Natural killer cell treated with Interleukin-12 subunit alpha and Interleukin-12 subunit beta and Interleukin-15 and Interleukin-18, amount 100 ng/mL, for 72 hours (primary cell): Measurements from ENCODE around the gene FBXL17. TPM values are rescaled to one million over a fixed set of nuclear protein-coding genes. Genes with fewer than 3 reads are reported as not detected.

ENCODE experiments used
- ATAC-seq, 2 donors: fragments of 150-1000 bp; cut with Tn5 transposase in 1 of 2; sonication (Bioruptor Pico), chemical (Tn5 transposase) in 1 of 2; 2 replicates each; pipeline ENCODE4 v1.10.0; 2021
- DNase-seq: peaks from one replicate; pipeline ENCODE4 v3.0.0; 2022; ENCODE audit warnings: low spot score
- H3K27ac Mint-ChIP-seq, 2 donors: 1 replicate in 1 of 2; 2 replicates in 1 of 2; pipeline ENCODE4 v1.8.0; 2022; ENCODE audit warnings: mixed read lengths in 2 of 2, mild to moderate bottlenecking in 1 of 2, moderate library complexity in 1 of 2
- H3K27me3 Mint-ChIP-seq, 2 donors: 1 replicate in 1 of 2; 2 replicates in 1 of 2; pipeline ENCODE4 v1.8.0; 2022; ENCODE audit warnings: mixed read lengths in 2 of 2
- H3K36me3 Mint-ChIP-seq: one replicate; pipeline ENCODE4 v1.8.0; 2022; ENCODE audit warnings: mixed read lengths
- H3K4me1 Mint-ChIP-seq, 2 donors: 1 replicate in 1 of 2; 2 replicates in 1 of 2; pipeline ENCODE4 v1.8.0; 2022; ENCODE audit warnings: low read depth in 2 of 2, mixed read lengths in 2 of 2, mild to moderate bottlenecking in 1 of 2
- H3K4me3 Mint-ChIP-seq: one replicate; pipeline ENCODE4 v1.8.0; 2022; ENCODE audit warnings: mixed read lengths
- H3K9me3 Mint-ChIP-seq: 2 replicates; pipeline ENCODE4 v1.8.0; 2022; ENCODE audit warnings: mixed read lengths
- total RNA-seq, 2 donors: library from RNA; stranded (reverse); gene quantifications; one replicate each; pipeline ENCODE4 v1.2.3, GENCODE V29; 2022

Gene FBXL17
- total RNA-seq, 2 donors from 2014 or later, result 11.5 to 14.1 TPM

GRCh38 chr5:108124596-108124995, 257.3 kb downstream of the FBXL17 start:
- H3K4me3 Mint-ChIP-seq, result no peak overlapping the region
- no peaks in the 10 kb centered on the region for H3K9me3 Mint-ChIP-seq
- no peak for DNase-seq
- no peaks in the 10 kb centered on the region for H3K36me3 Mint-ChIP-seq
- H3K4me1 Mint-ChIP-seq, result peaks cover 0 to 5% of the 10 kb centered on the region in 2 donors
- H3K27me3 Mint-ChIP-seq, result no peaks in the 10 kb centered on the region
- no peak for ATAC-seq
- no peak overlapping the region for H3K27ac Mint-ChIP-seq

- Mint-ChIP-seq H3K4me3 (no peak overlapping the region), H3K27me3 (no peaks in the 10 kb centered on the region), H3K27ac (no peak overlapping the region), H3K9me3 (no peaks in the 10 kb centered on the region), H3K36me3 (no peaks in the 10 kb centered on the region), H3K4me1 (peaks cover 0 to 5% of the 10 kb centered on the region in 2 donors)
- no peak for ATAC-seq
- DNase-seq, result no peak
Measured at GRCh38 chr5:108122702-108123101, 259.2 kb downstream of the FBXL17 start.

- no peak for DNase-seq
- H3K4me3 Mint-ChIP-seq, result no peak overlapping the region
- ATAC-seq, result no peak
- no peaks in the 10 kb centered on the region for H3K36me3 Mint-ChIP-seq
- no peaks in the 10 kb centered on the region for H3K27me3 Mint-ChIP-seq
- no peaks in the 10 kb centered on the region for H3K4me1 Mint-ChIP-seq
- H3K9me3 Mint-ChIP-seq, result no peaks in the 10 kb centered on the region
- no peak overlapping the region for H3K27ac Mint-ChIP-seq
Measured at GRCh38 chr5:108118813-108119514, 262.9 kb downstream of the FBXL17 start.

- Mint-ChIP-seq H3K27me3 (no peaks in the 10 kb centered on the region), H3K4me3 (no peak overlapping the region), H3K36me3 (peaks cover 4% of the 10 kb centered on the region), H3K27ac (no peak overlapping the region), H3K4me1 (no peaks in the 10 kb centered on the region), H3K9me3 (no peaks in the 10 kb centered on the region)
- DNase-seq, result no peak
- ATAC-seq, result no peak
Measured at GRCh38 chr5:108115673-108116072, 266.2 kb downstream of the FBXL17 start.

GRCh38 chr5:108113950-108114349, 267.9 kb downstream of the FBXL17 start:
- ATAC-seq (no peak), DNase-seq (no peak)
- H3K4me1 Mint-ChIP-seq, result peaks cover 0 to 2% of the 10 kb centered on the region in 2 donors
- no peaks in the 10 kb centered on the region for H3K27me3 Mint-ChIP-seq
- H3K4me3 Mint-ChIP-seq, result no peak overlapping the region
- no peaks in the 10 kb centered on the region for H3K9me3 Mint-ChIP-seq
- no peak overlapping the region for H3K27ac Mint-ChIP-seq
- H3K36me3 Mint-ChIP-seq, result peaks cover 4% of the 10 kb centered on the region

GRCh38 chr5:108111736-108112135, 270.2 kb downstream of the FBXL17 start:
- H3K27ac Mint-ChIP-seq, result no peak overlapping the region
- no peaks in the 10 kb centered on the region for H3K9me3 Mint-ChIP-seq
- no peaks in the 10 kb centered on the region for H3K27me3 Mint-ChIP-seq
- DNase-seq (no peak), ATAC-seq (no peak)
- peaks cover 0 to 6% of the 10 kb centered on the region in 2 donors for H3K4me1 Mint-ChIP-seq
- no peak overlapping the region for H3K4me3 Mint-ChIP-seq
- peaks cover 4% of the 10 kb centered on the region for H3K36me3 Mint-ChIP-seq

- DNase-seq, result no peak
- Mint-ChIP-seq H3K27ac (no peak overlapping the region), H3K4me3 (no peak overlapping the region), H3K9me3 (no peaks in the 10 kb centered on the region), H3K4me1 (peaks cover 0 to 6% of the 10 kb centered on the region in 2 donors), H3K36me3 (peaks cover 4% of the 10 kb centered on the region), H3K27me3 (no peaks in the 10 kb centered on the region)
- no peak for ATAC-seq
Measured at GRCh38 chr5:108109059-108109458, 272.8 kb downstream of the FBXL17 start.

GRCh38 chr5:108104448-108104847, 277.4 kb downstream of the FBXL17 start:
- Mint-ChIP-seq H3K36me3 (no peaks in the 10 kb centered on the region), H3K4me1 (peaks cover 0 to 6% of the 10 kb centered on the region in 2 donors), H3K27ac (no peak overlapping the region), H3K4me3 (no peak overlapping the region), H3K27me3 (no peaks in the 10 kb centered on the region), H3K9me3 (no peaks in the 10 kb centered on the region)
- no peak for DNase-seq
- no peak for ATAC-seq

GRCh38 chr5:108102463-108102862, 279.4 kb downstream of the FBXL17 start:
- no peaks in the 10 kb centered on the region for H3K9me3 Mint-ChIP-seq
- H3K4me3 Mint-ChIP-seq, result no peak overlapping the region
- ATAC-seq (no peak), DNase-seq (no peak)
- no peak overlapping the region for H3K27ac Mint-ChIP-seq
- H3K36me3 Mint-ChIP-seq, result no peaks in the 10 kb centered on the region
- H3K27me3 Mint-ChIP-seq, result no peaks in the 10 kb centered on the region
- no peaks in the 10 kb centered on the region for H3K4me1 Mint-ChIP-seq

GRCh38 chr5:108101821-108102220, 280.1 kb downstream of the FBXL17 start:
- H3K9me3 Mint-ChIP-seq, result no peaks in the 10 kb centered on the region
- H3K27ac Mint-ChIP-seq, result no peak overlapping the region
- ATAC-seq, result no peak
- no peak for DNase-seq
- no peaks in the 10 kb centered on the region for H3K27me3 Mint-ChIP-seq
- H3K4me3 Mint-ChIP-seq, result no peak overlapping the region
- H3K4me1 Mint-ChIP-seq, result no peaks in the 10 kb centered on the region
- no peaks in the 10 kb centered on the region for H3K36me3 Mint-ChIP-seq

GRCh38 chr5:108101130-108101529, 280.8 kb downstream of the FBXL17 start:
- Mint-ChIP-seq H3K27me3 (no peaks in the 10 kb centered on the region), H3K9me3 (no peaks in the 10 kb centered on the region)
- no peak for ATAC-seq

GRCh38 chr5:108094800-108095199, 287.1 kb downstream of the FBXL17 start:
- Mint-ChIP-seq H3K27me3 (no peaks in the 10 kb centered on the region), H3K9me3 (no peaks in the 10 kb centered on the region), H3K4me3 (no peak overlapping the region), H3K36me3 (no peaks in the 10 kb centered on the region), H3K4me1 (no peaks in the 10 kb centered on the region), H3K27ac (no peak overlapping the region)
- no peak for ATAC-seq
- DNase-seq, result no peak

More at GRCh38 chr5:108101130-108101529, 280.8 kb downstream of the FBXL17 start:
- no peaks in the 10 kb centered on the region for H3K4me1 Mint-ChIP-seq
- no peak overlapping the region for H3K27ac Mint-ChIP-seq
- no peaks in the 10 kb centered on the region for H3K36me3 Mint-ChIP-seq
- H3K4me3 Mint-ChIP-seq, result no peak overlapping the region
- no peak for DNase-seq

- no peak for DNase-seq
- Mint-ChIP-seq H3K27me3 (no peaks in the 10 kb centered on the region), H3K9me3 (no peaks in the 10 kb centered on the region), H3K36me3 (no peaks in the 10 kb centered on the region), H3K4me3 (no peak overlapping the region), H3K27ac (no peak overlapping the region), H3K4me1 (no peaks in the 10 kb centered on the region)
- no peak for ATAC-seq
Measured at GRCh38 chr5:108093186-108093585, 288.7 kb downstream of the FBXL17 start.

GRCh38 chr5:108090946-108091345, 291.0 kb downstream of the FBXL17 start:
- no peak overlapping the region for H3K27ac Mint-ChIP-seq
- no peak overlapping the region for H3K4me3 Mint-ChIP-seq
- DNase-seq (no peak), ATAC-seq (no peak)
- no peaks in the 10 kb centered on the region for H3K36me3 Mint-ChIP-seq
- H3K27me3 Mint-ChIP-seq, result no peaks in the 10 kb centered on the region
- H3K9me3 Mint-ChIP-seq, result no peaks in the 10 kb centered on the region
- H3K4me1 Mint-ChIP-seq, result peaks cover 0 to 2% of the 10 kb centered on the region in 2 donors

GRCh38 chr5:108084105-108084504, 297.8 kb downstream of the FBXL17 start:
- no peaks in the 10 kb centered on the region for H3K36me3 Mint-ChIP-seq

More at GRCh38 chr5:108084105-108084504, 297.8 kb downstream of the FBXL17 start:
- no peak for ATAC-seq
- Mint-ChIP-seq H3K27me3 (no peaks in the 10 kb centered on the region), H3K9me3 (no peaks in the 10 kb centered on the region), H3K4me1 (peaks cover 0 to 3% of the 10 kb centered on the region in 2 donors), H3K4me3 (no peak overlapping the region), H3K27ac (no peak overlapping the region)
- no peak for DNase-seq
